Subcutaneous abdominal adipose tissue (tissue), 5 donors: ENCODE measurements around the gene MYT1.
A peak's percentile ranks its signal among the peaks of the same experiment; 100 is the strongest.
"Not testable (repeated sequence)": the region's sequence is repeated elsewhere in the genome, so short reads cannot be mapped to it uniquely, and the experiment has no call there.

Experiments
- H3K27ac ChIP-seq: one replicate; pipeline ENCODE4 v1.7.0; 2013; ENCODE audit warnings: low read depth, mild to moderate bottlenecking, inconsistent platforms, low read length, moderate library complexity
- H3K27me3 ChIP-seq, 5 donors: one replicate each; pipeline ENCODE4 v1.7.0; 2013; ENCODE audit warnings: low read length in 5 of 5, inconsistent platforms in 1 of 5; ENCODE audit not compliant: control insufficient read depth in 5 of 5, insufficient read depth in 4 of 5
- H3K36me3 ChIP-seq, 5 donors: one replicate each; pipeline ENCODE4 v1.7.0; 2013; ENCODE audit warnings: low read length in 5 of 5; ENCODE audit not compliant: control insufficient read depth in 5 of 5, insufficient read depth in 5 of 5
- H3K4me1 ChIP-seq, 5 donors: one replicate each; pipeline ENCODE4 v1.7.0; 2013; ENCODE audit warnings: low read length in 5 of 5, mild to moderate bottlenecking in 3 of 5, moderate library complexity in 1 of 5; ENCODE audit not compliant: control insufficient read depth in 5 of 5, insufficient read depth in 5 of 5
- H3K4me3 ChIP-seq, 5 donors: one replicate each; pipeline ENCODE4 v1.7.0; 2013; ENCODE audit warnings: low read length in 5 of 5, low read depth in 1 of 5
- H3K9ac ChIP-seq, 5 donors: one replicate each; pipeline ENCODE4 v1.7.0; 2013; ENCODE audit warnings: low read length in 5 of 5, mild to moderate bottlenecking in 4 of 5, moderate library complexity in 3 of 5
- H3K9me3 ChIP-seq, 5 donors: one replicate each; pipeline ENCODE4 v1.7.0; 2013; ENCODE audit warnings: low read length in 5 of 5; ENCODE audit not compliant: control insufficient read depth in 5 of 5
- donor health status: healthy.
- donor health status: healthy.
- donor health status: healthy.
- donor health status: healthy.
- donor health status: healthy.

The MYT1 gene

DNA sequence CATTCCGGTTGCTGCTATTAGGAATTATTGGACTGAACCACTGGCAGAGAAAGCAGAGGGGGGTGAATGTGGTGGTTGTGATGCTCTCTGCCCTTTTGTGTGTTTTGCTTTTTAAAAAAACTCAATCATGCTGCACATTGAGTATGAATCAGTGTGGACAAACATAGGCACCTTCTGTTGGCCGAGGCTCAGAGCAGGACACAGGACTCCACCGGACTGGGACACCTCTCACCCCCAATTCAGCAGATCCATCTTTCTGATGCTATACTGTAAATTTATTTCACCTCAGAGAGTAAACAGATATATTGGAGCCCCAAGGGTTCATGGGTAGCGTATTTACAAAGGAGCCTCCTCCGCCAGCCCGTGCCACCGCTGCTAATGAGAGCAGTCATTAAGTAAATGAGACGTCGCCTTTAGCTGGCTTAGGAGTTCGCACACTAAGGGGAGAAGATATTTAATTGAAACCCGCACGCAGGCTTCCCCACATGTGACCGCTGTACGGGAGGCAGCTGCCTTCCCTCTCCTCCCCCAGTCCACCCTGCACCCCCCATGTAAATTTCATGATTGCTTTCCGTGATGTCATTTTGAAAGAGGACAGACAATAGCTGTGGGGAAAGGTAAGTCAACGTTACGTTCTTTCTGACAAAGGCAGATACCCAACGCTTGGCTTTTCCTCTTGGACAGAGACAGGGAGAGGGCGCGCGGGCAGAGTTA lies at the start of gene MYT1:
MYT1 (plus strand) TSS at position 330 of the 714 bp plus-strand sequence. CDS start 34,410 bp downstream, outside the sequence.
- Histone ChIP-seq H3K36me3 (no peaks in the 10 kb centered on the region), H3K4me1 (no peaks in the 10 kb centered on the region), H3K9ac (no peak within 1 kb of the TSS), H3K4me3 (no peak within 1 kb of the TSS), H3K9me3 (peaks cover 0 to 2% (median 0%) of the 10 kb centered on the region in 5 donors), H3K27ac (no peak within 1 kb of the TSS), H3K27me3 (peaks cover 21 to 76% (median 72%) of the 10 kb centered on the region in 5 donors)

DNA sequence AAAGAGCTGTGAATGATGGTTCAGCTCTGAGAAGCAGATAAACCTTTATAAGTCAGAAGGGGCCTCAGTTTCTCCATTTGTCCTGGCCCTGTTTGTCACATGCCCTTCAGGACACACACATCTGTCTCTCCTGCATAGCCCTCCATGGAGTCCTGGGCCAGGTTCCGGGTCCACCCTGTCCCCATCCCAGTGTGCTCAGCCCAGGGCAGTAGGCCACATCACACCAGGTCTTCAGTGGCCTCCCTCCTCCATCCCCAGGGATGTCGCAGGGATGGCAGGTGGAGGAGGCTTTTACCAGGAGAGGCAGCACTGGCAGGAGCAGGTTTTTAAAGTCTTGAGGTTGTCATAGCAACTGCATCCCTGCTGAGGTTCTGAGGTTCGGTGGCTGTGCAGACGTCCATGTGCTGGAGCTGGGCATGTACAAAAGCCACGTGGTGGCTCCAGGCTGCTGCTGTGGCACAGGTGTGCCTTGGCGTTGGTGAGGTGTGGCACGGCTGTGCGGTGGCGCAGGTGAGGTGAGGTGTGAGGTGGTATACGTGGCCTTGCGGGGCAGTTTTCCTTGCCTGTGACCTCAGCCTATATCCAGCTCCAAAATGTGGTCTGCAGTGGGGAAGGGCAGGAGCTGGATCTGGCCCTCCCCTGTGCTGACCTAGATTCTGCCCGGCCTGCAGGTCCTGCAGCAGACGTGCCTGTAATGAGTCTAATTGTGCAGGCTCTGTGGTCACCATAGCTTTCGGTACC lies 48.9 kb upstream of the MYT1 start:
- H3K9ac ChIP-seq = no peak overlapping the region
- peaks cover 0 to 5% (median 4%) of the 10 kb centered on the region in 5 donors for H3K27me3 ChIP-seq

DNA sequence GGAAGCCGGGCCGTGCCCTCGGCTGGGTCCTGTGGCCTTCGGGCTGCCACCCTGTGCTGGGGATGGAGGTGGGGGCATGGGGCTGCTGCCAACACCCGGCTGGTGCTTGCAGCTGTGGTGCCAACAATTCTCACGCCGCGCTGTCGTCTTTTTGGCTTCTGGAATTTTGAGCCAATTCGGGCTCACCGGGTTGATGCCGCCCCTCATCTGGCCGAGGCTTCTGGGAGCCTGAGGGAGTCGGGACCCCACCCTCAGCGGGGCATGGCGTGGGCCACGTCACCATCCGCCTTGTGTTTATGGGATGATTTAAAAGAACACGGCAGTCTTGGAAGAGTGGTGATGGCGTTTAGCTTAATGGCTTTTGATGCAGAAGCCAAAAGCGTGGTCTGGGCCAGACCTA lies 48.2 kb upstream of the MYT1 start:
- H3K4me1 ChIP-seq = peaks cover 0 to 7% (median 5%) of the 10 kb centered on the region in 5 donors
- H3K9ac ChIP-seq = no peak overlapping the region
- no peaks in the 10 kb centered on the region for H3K36me3 ChIP-seq
- no peak overlapping the region for H3K27ac ChIP-seq
- no peaks in the 10 kb centered on the region for H3K9me3 ChIP-seq
- H3K27me3 ChIP-seq = peaks cover 0 to 6% (median 5%) of the 10 kb centered on the region in 5 donors
- H3K4me3 ChIP-seq = no peak overlapping the region

More for the DNA sequence above, 48.9 kb upstream of the MYT1 start:
- Histone ChIP-seq H3K36me3 (no peaks in the 10 kb centered on the region), H3K9me3 (no peaks in the 10 kb centered on the region), H3K4me3 (no peak overlapping the region), H3K4me1 (peaks cover 0 to 5% (median 4%) of the 10 kb centered on the region in 5 donors), H3K27ac (no peak overlapping the region)

DNA sequence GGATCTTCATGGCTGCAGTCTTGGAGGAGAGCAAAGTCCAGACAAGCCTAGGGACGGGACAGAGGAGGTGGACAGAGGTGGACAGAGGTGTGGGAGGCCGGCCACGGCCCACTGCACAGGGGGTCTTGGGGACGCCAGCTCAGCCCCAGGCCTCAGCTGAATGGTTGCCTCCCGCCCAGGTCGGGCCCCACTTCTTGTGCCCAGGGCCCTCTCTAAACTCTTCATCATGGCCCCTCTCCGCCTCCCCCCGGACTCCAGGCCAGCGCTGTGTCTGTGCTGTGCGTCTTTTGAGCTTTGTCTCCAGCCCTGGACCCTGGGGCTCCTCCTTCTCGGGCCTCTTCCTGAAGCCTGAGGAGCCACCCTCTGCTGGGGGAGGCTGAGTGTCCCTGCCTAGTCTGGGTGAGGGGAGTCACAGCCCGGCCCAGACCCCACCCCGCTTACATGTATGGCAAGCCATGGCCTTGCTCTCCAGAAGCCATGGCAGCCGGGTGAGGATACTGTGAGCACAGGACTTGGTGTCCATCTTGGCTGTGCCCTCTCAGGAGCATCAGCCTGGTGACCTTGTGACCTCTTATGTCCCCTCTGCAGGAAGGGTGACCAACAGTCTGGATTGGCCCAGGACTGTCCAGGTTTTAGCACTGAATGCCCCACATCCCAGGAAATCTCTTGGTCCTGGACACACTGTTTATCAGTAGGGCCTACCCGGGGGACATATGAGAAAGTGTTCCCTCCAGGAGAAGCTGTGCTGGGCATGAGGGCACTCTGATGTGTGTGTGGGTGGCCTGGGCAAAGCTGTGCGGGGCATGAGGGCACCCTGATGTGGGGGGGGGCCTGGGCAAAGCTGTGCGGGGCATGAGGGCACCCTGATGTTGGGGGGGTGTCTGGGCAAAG lies 47.5 kb upstream of the MYT1 start:
- H3K9me3 ChIP-seq = no peaks in the 10 kb centered on the region
- H3K9ac ChIP-seq = no peak overlapping the region
- H3K27ac ChIP-seq = no peak overlapping the region
- H3K4me1 ChIP-seq = peaks cover 0 to 7% (median 5%) of the 10 kb centered on the region in 5 donors
- H3K4me3 ChIP-seq = no peak overlapping the region
- peaks cover 5 to 13% (median 12%) of the 10 kb centered on the region in 5 donors for H3K27me3 ChIP-seq
- H3K36me3 ChIP-seq = no peaks in the 10 kb centered on the region

DNA sequence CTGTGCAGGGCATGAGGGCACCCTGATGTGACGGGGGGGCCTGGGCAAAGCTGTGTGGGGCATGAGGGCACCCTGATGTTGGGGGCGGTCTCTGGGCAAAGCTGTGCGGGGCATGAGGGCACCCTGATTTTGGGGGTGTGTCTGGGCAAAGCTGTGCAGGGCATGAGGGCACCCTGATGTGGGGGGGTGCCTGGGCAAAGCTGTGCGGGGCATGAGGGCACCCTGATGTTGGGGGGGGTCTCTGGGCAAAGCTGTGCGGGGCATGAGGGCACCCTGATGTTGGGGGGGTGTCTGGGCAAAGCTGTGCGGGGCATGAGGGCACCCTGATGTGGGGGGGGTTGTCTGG lies 46.8 kb upstream of the MYT1 start:
- H3K9me3 ChIP-seq, H3K4me3 ChIP-seq, H3K27ac ChIP-seq, H3K4me1 ChIP-seq, H3K9ac ChIP-seq, H3K36me3 ChIP-seq: not testable (repeated sequence)
- H3K27me3 ChIP-seq = peaks cover 5 to 15% (median 12%) of the 10 kb centered on the region in 5 donors

DNA sequence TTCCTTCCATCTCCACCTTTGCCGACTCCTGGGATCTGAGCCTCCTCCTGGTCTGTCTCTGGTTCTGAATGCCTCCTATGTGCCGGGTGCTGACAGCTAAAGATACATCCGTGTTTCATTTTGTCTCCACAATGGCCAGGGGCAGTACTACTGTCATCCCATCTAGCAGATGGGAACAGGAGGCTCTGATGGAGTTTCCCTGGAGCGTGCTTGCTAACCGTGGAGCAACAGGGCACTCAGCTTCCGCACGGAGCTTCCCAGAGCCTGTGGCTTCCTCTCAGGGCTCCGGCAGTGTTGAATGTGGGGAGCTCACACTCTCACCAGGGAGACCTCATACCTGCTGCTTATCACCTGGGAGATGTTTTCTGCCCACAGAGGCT lies 45.0 kb upstream of the MYT1 start:
- peaks cover 5 to 15% (median 12%) of the 10 kb centered on the region in 5 donors for H3K27me3 ChIP-seq
- H3K9me3 ChIP-seq = no peaks in the 10 kb centered on the region
- H3K4me3 ChIP-seq = no peak overlapping the region
- H3K4me1 ChIP-seq = peaks cover 0 to 7% (median 5%) of the 10 kb centered on the region in 5 donors
- no peaks in the 10 kb centered on the region for H3K36me3 ChIP-seq
- no peak overlapping the region for H3K27ac ChIP-seq
- H3K9ac ChIP-seq = no peak overlapping the region

DNA sequence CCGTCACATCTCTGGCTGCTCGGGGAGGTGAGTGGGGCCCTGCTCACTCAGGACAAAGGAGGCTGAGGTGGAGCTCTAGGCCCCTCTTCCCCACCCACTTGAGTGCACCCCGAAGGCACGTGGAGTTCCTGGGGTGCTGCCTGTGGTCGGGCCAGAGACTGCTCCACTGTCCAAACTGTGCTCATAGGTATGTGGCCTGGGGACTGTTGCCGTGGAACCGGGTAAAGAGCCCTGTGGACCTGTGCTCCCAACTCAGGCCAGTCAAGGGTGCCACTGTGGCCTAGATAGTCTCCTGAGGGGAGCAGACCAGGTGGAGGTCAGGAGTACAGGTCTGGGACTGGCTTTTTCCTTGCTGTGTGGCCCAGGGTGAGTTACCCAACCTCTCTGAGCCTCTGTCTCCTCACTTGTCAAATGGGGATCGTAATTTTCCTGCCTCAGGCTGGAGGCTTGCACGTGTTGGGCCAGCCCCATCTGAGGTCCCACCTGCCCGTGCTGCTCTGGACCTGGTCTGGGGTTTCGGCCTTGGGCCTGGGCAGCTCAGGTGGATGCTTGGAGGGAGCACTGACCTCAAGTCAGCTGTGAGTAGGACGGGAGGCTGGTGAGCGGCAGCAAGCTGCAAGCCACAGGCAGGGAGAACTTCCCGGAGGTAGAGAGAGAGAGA lies 44.4 kb upstream of the MYT1 start:
- Histone ChIP-seq H3K4me3 (peak overlapping the region in 3 of 5 donors; percentile 43 to 47 (median 44)), H3K36me3 (no peaks in the 10 kb centered on the region), H3K9ac (no peak overlapping the region), H3K4me1 (peaks cover 0 to 7% (median 5%) of the 10 kb centered on the region in 5 donors), H3K27me3 (peaks cover 5 to 15% (median 12%) of the 10 kb centered on the region in 5 donors), H3K27ac (no peak overlapping the region), H3K9me3 (no peaks in the 10 kb centered on the region)

DNA sequence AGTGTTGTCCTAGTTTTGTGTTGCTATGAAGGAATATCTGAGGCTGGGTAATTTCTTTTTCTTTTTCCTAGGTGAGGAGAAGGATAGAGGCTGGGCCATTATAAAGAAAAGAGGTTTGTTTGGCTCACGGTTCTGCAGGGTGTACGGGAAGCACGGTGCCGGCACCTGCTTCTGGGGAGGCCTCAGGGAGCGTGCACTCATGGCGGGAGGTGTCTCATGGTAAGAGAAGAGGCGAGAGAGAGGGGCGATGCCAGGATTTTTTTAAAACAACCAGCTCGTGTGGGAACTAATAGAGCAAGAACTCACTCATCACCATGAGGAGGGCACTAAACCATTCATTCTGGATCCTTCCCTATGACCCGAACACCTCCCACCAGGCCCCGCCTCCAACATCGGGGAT lies 42.7 kb upstream of the MYT1 start:
- Histone ChIP-seq H3K27me3 (peaks cover 5 to 15% (median 8%) of the 10 kb centered on the region in 5 donors), H3K36me3 (no peaks in the 10 kb centered on the region), H3K27ac (no peak overlapping the region), H3K9me3 (no peaks in the 10 kb centered on the region), H3K4me1 (peaks cover 0 to 7% (median 5%) of the 10 kb centered on the region in 5 donors), H3K4me3 (no peak overlapping the region), H3K9ac (no peak overlapping the region)

DNA sequence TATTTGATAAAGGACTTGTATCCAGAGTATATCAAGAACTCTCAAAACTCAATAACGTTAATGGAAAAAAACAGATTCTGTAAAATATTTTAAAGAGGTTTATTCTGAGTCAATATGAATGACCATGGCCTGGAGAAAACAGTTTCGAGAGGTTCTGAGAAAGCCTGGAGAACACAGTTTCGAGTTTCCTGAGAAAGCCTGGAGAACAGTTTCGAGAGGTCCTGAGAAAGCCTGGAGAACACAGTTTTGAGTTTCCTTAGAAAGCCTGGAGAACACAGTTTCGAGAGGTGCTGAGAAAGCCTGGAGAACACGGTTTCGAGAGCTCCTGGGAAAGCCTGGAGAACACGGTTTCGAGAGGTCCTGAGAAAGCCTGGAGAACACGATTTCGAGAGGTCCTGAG lies 41.3 kb upstream of the MYT1 start:
- H3K4me1 ChIP-seq = not testable (repeated sequence)

More for the DNA sequence above, 41.3 kb upstream of the MYT1 start:
- not testable (repeated sequence) for H3K27ac ChIP-seq, H3K9me3 ChIP-seq, H3K9ac ChIP-seq, H3K4me3 ChIP-seq, H3K36me3 ChIP-seq
- peaks cover 5 to 15% (median 8%) of the 10 kb centered on the region in 5 donors for H3K27me3 ChIP-seq
